KMS-11 (cell line): ENCODE measurements around the gene SLC6A1.
"Not testable (repeated sequence)": the region's sequence is repeated elsewhere in the genome, so short reads cannot be mapped to it uniquely, and the experiment has no call there.

Experiments used
- H2AFZ ChIP-seq: fragments of 200-600 bp; sonication (generic); 2 replicates; pipeline ENCODE4 v1.6.1; 2016; ENCODE audit warnings: antibody characterized with exemption, mixed run types, low read depth
- H3K27ac ChIP-seq: fragments of 200-600 bp; sonication (generic); 2 replicates; pipeline ENCODE4 v1.6.1; 2016; ENCODE audit warnings: mild to moderate bottlenecking, mixed run types
- H3K27me3 ChIP-seq: fragments of 200-600 bp; sonication (generic); 2 replicates; pipeline ENCODE4 v1.6.1; 2017; ENCODE audit warnings: mild to moderate bottlenecking, low read depth, mixed run types, moderate library complexity; ENCODE audit not compliant: insufficient read depth
- H3K36me3 ChIP-seq: fragments of 200-600 bp; sonication (generic); 2 replicates; pipeline ENCODE4 v1.6.1; 2017; ENCODE audit warnings: mild to moderate bottlenecking, mixed run types; ENCODE audit not compliant: insufficient read depth
- H3K4me1 ChIP-seq: fragments of 200-600 bp; sonication (generic); 2 replicates; pipeline ENCODE4 v1.6.1; 2016; ENCODE audit warnings: mild to moderate bottlenecking, low read depth, mixed run types; ENCODE audit not compliant: poor library complexity, severe bottlenecking
- H3K4me2 ChIP-seq: fragments of 200-600 bp; sonication (generic); 2 replicates; pipeline ENCODE4 v1.7.0; 2016; ENCODE audit warnings: mild to moderate bottlenecking, mixed run types
- H3K4me3 ChIP-seq: fragments of 200-600 bp; sonication (generic); IDR thresholded peaks from 2 replicates; pipeline ENCODE4 v1.6.1; 2017; ENCODE audit warnings: low read depth, low read length, mixed read lengths; ENCODE audit not compliant: insufficient read depth
- H3K79me2 ChIP-seq: fragments of 200-600 bp; sonication (generic); 2 replicates; pipeline ENCODE4 v1.6.1; 2016; ENCODE audit warnings: low read depth, mixed run types; ENCODE audit not compliant: insufficient read depth
- H3K9ac ChIP-seq: fragments of 200-600 bp; sonication (generic); 2 replicates; pipeline ENCODE4 v1.6.1; 2016; ENCODE audit warnings: mild to moderate bottlenecking, mixed run types
- H4K20me1 ChIP-seq: fragments of 200-600 bp; sonication (generic); 2 replicates; pipeline ENCODE4 v1.6.1; 2016; ENCODE audit warnings: mild to moderate bottlenecking, mixed run types; ENCODE audit not compliant: insufficient read depth
- TF ChIP-seq, protein P1 (sequence below): fragments of 200-600 bp; sonication (generic); conservative IDR thresholded peaks from 2 replicates; pipeline ENCODE4 v1.6.1; 2017; ENCODE audit warnings: low read depth, mild to moderate bottlenecking, antibody characterized with exemption, low read length, moderate library complexity, mixed read lengths

Gene SLC6A1

GRCh38 chr3:11072631-11073030 lies 80.1 kb downstream of the SLC6A1 start:
- Histone ChIP-seq H3K4me1 (no peaks in the 10 kb centered on the region), H3K79me2 (no peaks in the 10 kb centered on the region)
- TF ChIP-seq, protein P1, sequence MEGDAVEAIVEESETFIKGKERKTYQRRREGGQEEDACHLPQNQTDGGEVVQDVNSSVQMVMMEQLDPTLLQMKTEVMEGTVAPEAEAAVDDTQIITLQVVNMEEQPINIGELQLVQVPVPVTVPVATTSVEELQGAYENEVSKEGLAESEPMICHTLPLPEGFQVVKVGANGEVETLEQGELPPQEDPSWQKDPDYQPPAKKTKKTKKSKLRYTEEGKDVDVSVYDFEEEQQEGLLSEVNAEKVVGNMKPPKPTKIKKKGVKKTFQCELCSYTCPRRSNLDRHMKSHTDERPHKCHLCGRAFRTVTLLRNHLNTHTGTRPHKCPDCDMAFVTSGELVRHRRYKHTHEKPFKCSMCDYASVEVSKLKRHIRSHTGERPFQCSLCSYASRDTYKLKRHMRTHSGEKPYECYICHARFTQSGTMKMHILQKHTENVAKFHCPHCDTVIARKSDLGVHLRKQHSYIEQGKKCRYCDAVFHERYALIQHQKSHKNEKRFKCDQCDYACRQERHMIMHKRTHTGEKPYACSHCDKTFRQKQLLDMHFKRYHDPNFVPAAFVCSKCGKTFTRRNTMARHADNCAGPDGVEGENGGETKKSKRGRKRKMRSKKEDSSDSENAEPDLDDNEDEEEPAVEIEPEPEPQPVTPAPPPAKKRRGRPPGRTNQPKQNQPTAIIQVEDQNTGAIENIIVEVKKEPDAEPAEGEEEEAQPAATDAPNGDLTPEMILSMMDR, result no peak

GRCh38 chr3:11074011-11074410 lies 81.5 kb downstream of the SLC6A1 start:
- no peaks in the 10 kb centered on the region for H3K27me3 ChIP-seq
- no peak overlapping the region for H3K27ac ChIP-seq
- no peaks in the 10 kb centered on the region for H3K79me2 ChIP-seq
- H4K20me1 ChIP-seq, result no peaks in the 10 kb centered on the region
- no peak overlapping the region for H3K9ac ChIP-seq
- H3K4me2 ChIP-seq, result no peak overlapping the region
- H3K4me1 ChIP-seq, result no peaks in the 10 kb centered on the region
- H3K4me3 ChIP-seq, result no peak overlapping the region
- no peaks in the 10 kb centered on the region for H3K36me3 ChIP-seq
- no peak overlapping the region for H2AFZ ChIP-seq
- TF ChIP-seq, protein P1, result no peak

More at GRCh38 chr3:11072631-11073030, 80.1 kb downstream of the SLC6A1 start:
- H3K36me3 ChIP-seq, result no peaks in the 10 kb centered on the region
- H3K4me3 ChIP-seq, result no peak overlapping the region
- no peaks in the 10 kb centered on the region for H3K27me3 ChIP-seq
- H3K9ac ChIP-seq, result no peak overlapping the region
- H2AFZ ChIP-seq, result no peak overlapping the region
- no peaks in the 10 kb centered on the region for H4K20me1 ChIP-seq
- no peak overlapping the region for H3K27ac ChIP-seq
- no peak overlapping the region for H3K4me2 ChIP-seq

GRCh38 chr3:11074451-11074850 lies 81.9 kb downstream of the SLC6A1 start:
- Histone ChIP-seq H3K79me2 (no peaks in the 10 kb centered on the region), H3K9ac (no peak overlapping the region), H3K4me2 (no peak overlapping the region), H4K20me1 (no peaks in the 10 kb centered on the region), H3K4me3 (no peak overlapping the region), H3K27ac (no peak overlapping the region), H2AFZ (no peak overlapping the region), H3K36me3 (no peaks in the 10 kb centered on the region), H3K4me1 (no peaks in the 10 kb centered on the region), H3K27me3 (no peaks in the 10 kb centered on the region)
- TF ChIP-seq, protein P1, result no peak

DNA sequence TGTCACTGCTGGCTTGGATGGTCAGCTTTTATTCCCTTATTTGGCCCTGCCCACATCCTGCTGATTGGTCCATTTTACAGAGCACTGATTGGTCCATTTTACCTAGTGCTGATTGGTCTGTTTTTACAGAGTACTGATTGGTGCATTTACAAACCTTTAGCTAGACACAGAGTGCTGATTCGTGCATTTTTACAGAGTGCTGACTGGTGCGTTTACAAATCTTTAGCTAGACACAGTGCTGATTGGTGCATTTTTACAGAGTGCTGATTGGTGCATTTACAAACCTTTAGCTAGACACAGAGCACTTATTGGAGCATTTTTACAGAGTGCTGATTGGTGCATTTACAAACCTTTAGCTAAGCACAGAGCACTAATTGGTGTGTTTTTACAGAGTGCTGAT lies 82.6 kb downstream of the SLC6A1 start:
- not testable (repeated sequence) for H2AFZ ChIP-seq, H3K36me3 ChIP-seq, H3K79me2 ChIP-seq, H3K4me2 ChIP-seq, H3K4me1 ChIP-seq, H4K20me1 ChIP-seq, H3K27me3 ChIP-seq, H3K9ac ChIP-seq, H3K4me3 ChIP-seq, H3K27ac ChIP-seq

DNA sequence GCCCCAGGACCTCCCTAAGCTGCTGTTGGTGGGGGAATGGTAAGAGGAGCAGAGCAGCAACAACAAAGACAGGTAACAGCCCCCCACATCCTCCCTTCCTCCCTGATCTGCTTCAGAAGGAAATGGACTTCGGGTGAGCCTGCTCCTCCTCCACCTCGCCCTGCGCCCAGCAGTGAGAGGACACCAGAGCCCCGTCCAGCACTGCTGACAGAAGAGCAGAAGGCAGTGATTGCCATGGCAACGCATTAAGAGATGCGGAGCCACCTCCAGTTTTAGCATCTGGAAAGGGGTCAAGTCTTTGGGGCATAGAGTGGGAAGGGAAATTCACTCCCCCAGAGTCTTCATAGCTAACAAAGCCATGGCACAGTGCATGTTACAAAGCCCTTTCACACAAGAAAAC lies 84.2 kb downstream of the SLC6A1 start:
- H3K9ac ChIP-seq, result no peak overlapping the region

More for the DNA sequence above, 84.2 kb downstream of the SLC6A1 start:
- no peaks in the 10 kb centered on the region for H3K36me3 ChIP-seq
- no peaks in the 10 kb centered on the region for H3K27me3 ChIP-seq
- H3K79me2 ChIP-seq, result no peaks in the 10 kb centered on the region
- H3K4me1 ChIP-seq, result no peaks in the 10 kb centered on the region
- no peak overlapping the region for H3K4me2 ChIP-seq
- no peak overlapping the region for H3K27ac ChIP-seq
- TF ChIP-seq, protein P1, result no peak
- no peaks in the 10 kb centered on the region for H4K20me1 ChIP-seq
- no peak overlapping the region for H3K4me3 ChIP-seq
- no peak overlapping the region for H2AFZ ChIP-seq
